Prostate gland (tissue), 2 donors: ENCODE results near the gene ADAMTS7. TPM values are rescaled to one million over a fixed set of nuclear protein-coding genes. Genes with fewer than 3 reads are reported as not detected.
"Not testable (repeated sequence)": the region's sequence is repeated elsewhere in the genome, so short reads cannot be mapped to it uniquely, and the experiment has no call there.

Experiments used
- DNase-seq: peaks from one replicate; pipeline ENCODE4 v3.0.0-alpha.2; 2019; ENCODE audit warnings: low spot score
- H3K27ac ChIP-seq, 2 donors: fragments of 200-600 bp; sonication (generic); 2 replicates each; pipeline ENCODE4 v1.5.1; 2017 to 2019
- H3K27me3 ChIP-seq: fragments of 200-600 bp; sonication (generic); replicated peaks from 2 replicates; pipeline ENCODE4 v1.5.1; 2019; ENCODE audit not compliant: insufficient read depth
- H3K36me3 ChIP-seq, 2 donors: fragments of 200-600 bp; sonication (generic); 1 replicate in 1 of 2; 2 replicates in 1 of 2; pipeline versions ENCODE4 v1.5.1 to v1.8.1; 2017 to 2019
- H3K4me1 ChIP-seq: fragments of 200-600 bp; sonication (generic); replicated peaks from 2 replicates; pipeline ENCODE4 v1.5.1; 2019
- H3K4me3 ChIP-seq, 2 donors: fragments of 200-600 bp; sonication (generic); 2 replicates each; pipeline ENCODE4 v1.5.1; 2017 to 2019
- H3K9me3 ChIP-seq: fragments of 200-600 bp; sonication (generic); 2 replicates; pipeline ENCODE4 v1.5.1; 2017
- CTCF ChIP-seq, 4 experiments: fragments of 200-600 bp in 2 of 4; fragments of 450-650 bp in 2 of 4; sonication (generic) in 2 of 4; IDR thresholded peaks; 1 replicate in 3 of 4; 2 replicates in 1 of 4; pipeline ENCODE4 v1.5.1; 2016 to 2019; ENCODE audit warnings: antibody characterized with exemption in 4 of 4, mild to moderate bottlenecking in 2 of 4, moderate library complexity in 2 of 4
- POLR2A ChIP-seq: fragments of 450-650 bp; IDR thresholded peaks from one replicate; pipeline ENCODE4 v1.6.1; 2016; ENCODE audit warnings: antibody characterized with exemption, mild to moderate bottlenecking
- POLR2AphosphoS5 ChIP-seq: sonication (generic); formaldehyde crosslinking; IDR thresholded peaks from one replicate; pipeline ENCODE4 v1.6.1; 2017; ENCODE audit warnings: antibody characterized with exemption
- WGBS: methylation state at CpG from one replicate; pipeline ENCODE4 v1.1.5; 2018; 5-methylcytosine and 5-hydroxymethylcytosine counted together
- intact Hi-C: fragments of 100-400 bp; cut with DNase I; formaldehyde crosslinking; loops from one replicate; pipeline ENCODE4 v1.14.2; 2022
- total RNA-seq, 2 donors: library from RNA; depleted of rRNA; stranded (reverse); fragments of >200 nt; gene quantifications; one replicate each; pipeline ENCODE4 v1.1.0, GENCODE V29; 2016

The ADAMTS7 gene
- total RNA-seq, 2 donors from 2014 or later, result 1.6 to 7.8 TPM

- TF ChIP-seq CTCF (IDR thresholded peaks at IDR 0.05) (no peak), POLR2AphosphoS5 (no peak), POLR2A (no peak)
- Histone ChIP-seq H3K4me3 (no peak overlapping the region), H3K27ac (no peak overlapping the region), H3K4me1 (no peaks in the 10 kb centered on the region), H3K9me3 (no peaks in the 10 kb centered on the region), H3K27me3 (no peaks in the 10 kb centered on the region), H3K36me3 (no peaks in the 10 kb centered on the region)
- 85% methylated on average over 4 of the region's 8 CpGs for WGBS
- DNase-seq, result no peak
- intact Hi-C loops, result no loop called here
Measured at GRCh38 chr15:78775472-78775871, 35.8 kb downstream of the ADAMTS7 start.

- 90% methylated on average over 15 of the region's 15 CpGs for WGBS
- intact Hi-C loops, H3K4me1 ChIP-seq, H3K4me3 ChIP-seq, DNase-seq, H3K36me3 ChIP-seq, H3K27ac ChIP-seq, H3K9me3 ChIP-seq, H3K27me3 ChIP-seq: not testable (repeated sequence)
Measured at GRCh38 chr15:78774451-78774990, 36.7 kb downstream of the ADAMTS7 start.

- H3K27me3 ChIP-seq, DNase-seq, H3K4me1 ChIP-seq, H3K4me3 ChIP-seq, H3K9me3 ChIP-seq, H3K36me3 ChIP-seq, H3K27ac ChIP-seq, intact Hi-C loops: not testable (repeated sequence)
- 92% methylated on average over 25 of the region's 25 CpGs for WGBS
Measured at GRCh38 chr15:78773765-78774450, 37.4 kb downstream of the ADAMTS7 start.

- DNase-seq, result no peak
- no peak for TF ChIP-seq CTCF (IDR thresholded peaks at IDR 0.05)
- TF ChIP-seq POLR2AphosphoS5, result no peak
- no peak for TF ChIP-seq POLR2A
- no peak overlapping the region for H3K4me3 ChIP-seq
- intact Hi-C loops, result no loop called here
- H3K36me3 ChIP-seq, result no peaks in the 10 kb centered on the region
- H3K27ac ChIP-seq, result no peak overlapping the region
- no peaks in the 10 kb centered on the region for H3K4me1 ChIP-seq
- 95% methylated on average over 10 of the region's 11 CpGs for whole genome bisulfite sequencing
- no peaks in the 10 kb centered on the region for H3K27me3 ChIP-seq
- H3K9me3 ChIP-seq, result no peaks in the 10 kb centered on the region
Measured at GRCh38 chr15:78772738-78773137, 38.5 kb downstream of the ADAMTS7 start.

GRCh38 chr15:78771436-78772000, 39.7 kb downstream of the ADAMTS7 start:
- H3K27me3 ChIP-seq, DNase-seq, H3K4me3 ChIP-seq, H3K4me1 ChIP-seq, intact Hi-C loops, H3K9me3 ChIP-seq, H3K36me3 ChIP-seq, H3K27ac ChIP-seq: not testable (repeated sequence)
- WGBS, result 91% methylated on average over 23 of the region's 23 CpGs

GRCh38 chr15:78771020-78771419, 40.2 kb downstream of the ADAMTS7 start:
- H3K36me3 ChIP-seq, H3K4me1 ChIP-seq, DNase-seq, H3K27ac ChIP-seq, intact Hi-C loops, H3K9me3 ChIP-seq, H3K27me3 ChIP-seq, H3K4me3 ChIP-seq: not testable (repeated sequence)
- 95% methylated on average over 7 of the region's 9 CpGs for WGBS

GRCh38 chr15:78769473-78770225, 41.6 kb downstream of the ADAMTS7 start:
- intact Hi-C loops, H3K27me3 ChIP-seq, DNase-seq, H3K9me3 ChIP-seq, H3K36me3 ChIP-seq, H3K27ac ChIP-seq, H3K4me1 ChIP-seq, H3K4me3 ChIP-seq: not testable (repeated sequence)
- 89% methylated on average over 12 of the region's 12 CpGs for WGBS
